Muscle layer of colon (tissue), 2 donors: ENCODE measurements around the gene PIAS4.
A peak's percentile ranks its signal among the peaks of the same experiment; 100 is the strongest.
"Not testable (repeated sequence)": the region's sequence is repeated elsewhere in the genome, so short reads cannot be mapped to it uniquely, and the experiment has no call there.

Experiments
- H3K27ac ChIP-seq: one replicate; pipeline ENCODE4 v1.7.0; 2013; ENCODE audit warnings: low read depth, mild to moderate bottlenecking, low read length, moderate library complexity
- H3K27me3 ChIP-seq, 2 donors: one replicate each; pipeline ENCODE4 v1.7.0; 2013; ENCODE audit warnings: low read length in 2 of 2, mild to moderate bottlenecking in 2 of 2; ENCODE audit not compliant: insufficient read depth in 2 of 2, control insufficient read depth in 1 of 2
- H3K36me3 ChIP-seq: one replicate; pipeline ENCODE4 v1.7.0; 2013; ENCODE audit warnings: mild to moderate bottlenecking, low read length; ENCODE audit not compliant: insufficient read depth
- H3K4me1 ChIP-seq: one replicate; pipeline ENCODE4 v1.7.0; 2013; ENCODE audit warnings: mild to moderate bottlenecking, low read length; ENCODE audit not compliant: insufficient read depth
- H3K4me3 ChIP-seq, 2 donors: one replicate each; pipeline ENCODE4 v1.7.0; 2013; ENCODE audit warnings: low read length in 2 of 2, low read depth in 1 of 2, mild to moderate bottlenecking in 1 of 2, moderate library complexity in 1 of 2
- H3K9ac ChIP-seq: one replicate; pipeline ENCODE4 v1.7.0; 2013; ENCODE audit warnings: low read length
- H3K9me3 ChIP-seq: one replicate; pipeline ENCODE4 v1.7.0; 2013; ENCODE audit warnings: mild to moderate bottlenecking, low read length
- donor health status: abdominal sarcoma.
- donor health status: Adenocarcinoma of cecum.

The PIAS4 gene

DNA sequence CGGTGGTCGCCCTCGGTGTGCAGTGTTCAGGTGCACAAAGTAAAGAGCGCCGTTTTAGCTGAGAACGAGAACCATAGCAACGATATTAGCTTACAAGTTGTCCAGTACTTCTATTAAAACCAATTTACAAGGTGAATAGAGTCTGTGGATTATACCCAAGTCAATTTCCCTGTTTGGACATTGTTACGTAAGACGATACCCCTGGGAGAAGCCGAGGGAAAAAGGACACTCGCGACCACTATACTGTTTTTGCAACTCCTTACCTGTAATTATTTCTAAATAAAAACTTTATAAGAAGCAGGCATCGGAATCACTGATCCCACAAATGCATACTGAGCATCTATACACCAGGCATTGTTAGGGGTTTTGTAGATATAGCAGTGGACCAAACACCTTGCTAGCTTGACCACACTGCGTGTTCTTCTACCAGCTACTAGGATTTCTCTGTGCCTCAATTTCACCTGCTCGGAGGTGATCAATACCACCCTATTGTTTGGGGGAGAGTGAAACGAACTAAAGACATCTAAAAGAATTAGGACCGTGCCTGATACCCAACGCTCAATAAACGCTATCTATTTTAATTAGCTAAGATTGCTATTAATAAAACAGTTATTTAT lies 21.8 kb upstream of the PIAS4 start:
- H3K4me1 ChIP-seq, result peaks cover 37% of the 10 kb centered on the region
- no peak overlapping the region for H3K9ac ChIP-seq
- H3K27me3 ChIP-seq, result no peaks in the 10 kb centered on the region
- H3K9me3 ChIP-seq, result no peaks in the 10 kb centered on the region
- H3K4me3 ChIP-seq, result peak overlapping the region; percentile 88 to 99
- H3K36me3 ChIP-seq, result peaks cover 39% of the 10 kb centered on the region
- H3K27ac ChIP-seq, result peak overlapping the region; percentile 96

DNA sequence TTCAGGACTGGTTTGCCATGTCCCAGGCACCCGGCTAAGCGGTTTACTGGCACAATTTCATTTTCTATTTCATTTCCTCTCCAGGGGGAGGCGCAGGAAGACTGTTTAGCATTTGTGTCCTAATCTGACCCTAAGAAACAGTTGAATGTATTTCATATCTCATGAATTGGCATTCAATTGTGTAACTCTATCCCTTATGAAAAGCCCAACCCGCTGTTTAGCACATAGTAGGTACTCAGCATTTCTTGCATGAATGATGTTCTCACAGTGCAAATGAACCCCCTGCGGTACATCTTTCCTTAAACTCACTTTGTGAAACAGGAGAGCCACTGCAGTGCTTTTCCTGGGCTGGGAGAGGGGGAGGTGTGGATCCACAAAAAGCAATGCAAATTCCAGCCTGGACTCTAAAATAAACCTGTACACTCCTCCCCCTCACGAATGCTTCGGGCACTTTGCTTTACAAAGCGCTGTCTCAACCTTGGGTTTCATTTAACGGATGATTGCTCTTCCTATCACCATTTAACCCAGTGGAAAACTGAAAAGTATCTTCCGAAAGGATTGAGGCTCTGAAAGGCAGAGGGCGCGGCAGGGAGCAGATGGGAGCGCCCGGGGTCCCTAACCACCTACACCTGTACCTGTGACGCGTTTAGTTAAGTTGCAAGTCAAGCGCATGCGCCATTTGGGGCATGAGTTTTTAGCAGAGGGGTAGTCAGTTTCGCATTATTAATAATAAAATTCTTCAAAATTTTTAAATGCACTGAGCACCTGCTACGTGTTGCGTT lies 21.1 kb upstream of the PIAS4 start:
- Histone ChIP-seq H3K4me3 (peak overlapping the region; percentile 88 to 99), H3K27me3 (no peaks in the 10 kb centered on the region), H3K9ac (no peak overlapping the region), H3K36me3 (peaks cover 32% of the 10 kb centered on the region), H3K4me1 (peaks cover 37% of the 10 kb centered on the region), H3K9me3 (no peaks in the 10 kb centered on the region), H3K27ac (peak overlapping the region; percentile 96)

DNA sequence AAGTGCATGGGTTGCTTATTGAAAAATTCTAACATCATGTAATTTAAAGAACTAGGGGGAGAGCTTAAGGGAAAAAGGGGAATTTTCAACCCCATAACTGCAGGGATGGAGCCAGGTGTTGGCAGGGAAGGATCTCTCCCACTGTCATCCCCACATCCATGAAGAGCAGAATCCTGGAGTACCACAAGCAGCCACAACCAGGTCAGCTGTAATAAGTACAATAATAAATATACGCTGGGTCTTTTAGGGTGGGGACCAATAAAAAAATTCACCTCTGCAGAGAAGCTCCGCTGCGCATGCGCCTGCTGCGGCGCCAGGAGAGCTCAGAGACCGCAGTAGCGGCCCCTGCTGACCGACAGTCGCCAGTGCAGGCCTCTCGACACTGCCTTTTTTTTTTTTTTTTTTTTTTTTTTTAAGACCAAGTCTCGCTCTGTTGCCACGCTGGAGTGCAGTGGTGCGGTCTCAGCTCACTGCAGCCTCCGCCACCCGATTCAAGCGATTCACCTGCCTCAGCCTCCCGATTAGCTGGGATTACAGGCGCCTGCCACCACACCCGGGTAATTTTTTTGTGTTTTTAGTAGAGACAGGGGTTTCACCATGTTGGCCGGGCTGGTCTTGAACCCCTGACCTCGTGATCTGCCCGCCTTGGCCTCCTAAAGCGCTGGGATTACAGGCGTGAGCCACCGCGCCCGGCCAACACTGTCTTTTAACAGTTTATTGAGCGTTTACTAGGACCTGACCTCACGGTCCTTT lies 19.7 kb upstream of the PIAS4 start:
- Histone ChIP-seq H3K9ac (no peak overlapping the region), H3K27me3 (no peaks in the 10 kb centered on the region), H3K9me3 (no peaks in the 10 kb centered on the region), H3K4me3 (no peak overlapping the region), H3K4me1 (peaks cover 37% of the 10 kb centered on the region), H3K27ac (peak overlapping the region; percentile 52), H3K36me3 (peaks cover 18% of the 10 kb centered on the region)

- Histone ChIP-seq H3K9ac (no peak overlapping the region), H3K27me3 (no peaks in the 10 kb centered on the region), H3K9me3 (no peaks in the 10 kb centered on the region), H3K27ac (no peak overlapping the region), H3K4me1 (peaks cover 19% of the 10 kb centered on the region), H3K4me3 (no peak overlapping the region), H3K36me3 (no peaks in the 10 kb centered on the region)
Measured at GRCh38 chr19:3990815-3991117, 16.8 kb upstream of the PIAS4 start.

- H3K27ac ChIP-seq, result no peak overlapping the region
- no peaks in the 10 kb centered on the region for H3K27me3 ChIP-seq
- H3K4me3 ChIP-seq, result no peak overlapping the region
- no peak overlapping the region for H3K9ac ChIP-seq
- no peaks in the 10 kb centered on the region for H3K36me3 ChIP-seq
- no peaks in the 10 kb centered on the region for H3K9me3 ChIP-seq
- no peaks in the 10 kb centered on the region for H3K4me1 ChIP-seq
Measured at GRCh38 chr19:3995607-3996006, 11.9 kb upstream of the PIAS4 start.

DNA sequence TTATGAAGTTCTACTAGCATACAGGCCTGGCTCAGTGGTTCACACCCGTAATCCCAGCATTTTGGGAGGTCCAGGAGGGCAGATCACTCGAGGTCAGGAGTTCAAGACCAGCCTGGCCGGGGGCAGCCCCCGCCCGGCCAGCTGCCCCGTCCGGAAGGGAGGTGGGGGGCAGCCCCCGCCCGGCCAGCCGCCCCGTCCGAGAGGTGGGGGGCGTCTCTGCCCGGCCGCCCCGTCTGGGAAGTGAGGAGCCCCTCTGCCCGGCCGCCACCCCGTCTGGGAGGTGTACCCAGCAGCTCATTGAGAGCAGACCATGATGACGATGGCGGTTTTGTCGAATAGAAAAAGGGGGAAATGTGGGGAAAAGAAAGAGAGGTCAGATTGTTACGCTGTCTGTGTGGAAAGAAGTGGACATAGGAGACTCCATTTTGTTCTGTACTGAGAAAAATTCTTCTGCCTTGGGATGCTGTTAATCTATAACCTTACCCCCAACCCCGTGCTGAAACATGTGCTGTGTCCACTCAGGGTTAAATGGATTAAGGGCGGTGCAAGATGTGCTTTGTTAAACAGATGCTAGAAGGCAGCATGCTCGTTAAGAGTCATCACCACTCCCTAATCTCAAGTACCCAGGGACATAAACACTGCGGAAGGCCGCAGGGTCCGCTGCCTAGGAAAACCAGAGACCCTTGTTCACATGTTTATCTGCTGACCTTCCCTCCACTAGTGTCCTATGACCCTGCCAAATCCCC lies 8.7 kb upstream of the PIAS4 start:
- not testable (repeated sequence) for H3K4me3 ChIP-seq, H3K9me3 ChIP-seq, H3K27me3 ChIP-seq, H3K4me1 ChIP-seq, H3K27ac ChIP-seq, H3K9ac ChIP-seq, H3K36me3 ChIP-seq

DNA sequence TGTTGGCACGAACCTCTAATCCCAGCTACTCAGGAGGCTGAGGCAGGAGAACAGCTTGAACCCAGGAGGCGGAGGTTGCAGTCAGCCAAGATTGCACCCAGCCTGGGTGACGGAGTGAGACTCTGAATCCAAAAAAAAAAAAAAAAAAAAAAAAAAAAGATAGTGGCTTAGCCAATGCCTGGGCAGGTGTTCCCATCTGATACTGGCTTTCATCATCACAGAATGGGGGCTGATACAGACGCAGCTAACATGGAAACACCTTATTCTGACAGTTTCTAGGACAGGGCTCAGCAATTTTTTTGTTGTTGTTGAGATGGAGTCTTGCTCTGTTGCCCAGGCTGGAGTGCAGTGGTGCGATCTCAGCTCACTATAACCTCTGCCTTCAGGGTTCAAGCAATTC lies 6.7 kb upstream of the PIAS4 start:
- H3K27ac ChIP-seq, H3K9ac ChIP-seq, H3K4me3 ChIP-seq, H3K27me3 ChIP-seq, H3K9me3 ChIP-seq, H3K4me1 ChIP-seq, H3K36me3 ChIP-seq: not testable (repeated sequence)

DNA sequence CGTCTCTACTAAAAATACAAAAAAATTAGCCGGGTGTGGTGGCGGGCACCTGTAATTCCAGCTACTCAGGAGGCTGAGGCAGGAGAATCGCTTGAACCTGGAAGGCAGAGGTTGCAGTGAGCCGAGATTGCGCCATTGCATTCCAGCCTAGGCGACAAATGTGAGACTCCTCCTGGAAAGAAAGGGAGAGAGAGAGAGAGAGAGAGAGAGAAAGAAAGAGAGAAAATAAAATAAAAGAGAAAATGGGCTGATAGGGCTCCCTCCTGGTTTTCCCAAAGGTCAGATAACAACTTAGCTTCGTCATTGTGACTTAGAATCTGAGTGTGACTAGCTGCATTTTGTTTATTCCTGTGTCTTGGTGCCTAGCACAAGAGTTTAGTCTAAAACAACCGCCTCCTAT lies 2.1 kb upstream of the PIAS4 start:
- not testable (repeated sequence) for H3K9me3 ChIP-seq, H3K4me3 ChIP-seq, H3K36me3 ChIP-seq, H3K9ac ChIP-seq, H3K27me3 ChIP-seq, H3K27ac ChIP-seq
- H3K4me1 ChIP-seq, result peaks cover 23% of the 10 kb centered on the region

DNA sequence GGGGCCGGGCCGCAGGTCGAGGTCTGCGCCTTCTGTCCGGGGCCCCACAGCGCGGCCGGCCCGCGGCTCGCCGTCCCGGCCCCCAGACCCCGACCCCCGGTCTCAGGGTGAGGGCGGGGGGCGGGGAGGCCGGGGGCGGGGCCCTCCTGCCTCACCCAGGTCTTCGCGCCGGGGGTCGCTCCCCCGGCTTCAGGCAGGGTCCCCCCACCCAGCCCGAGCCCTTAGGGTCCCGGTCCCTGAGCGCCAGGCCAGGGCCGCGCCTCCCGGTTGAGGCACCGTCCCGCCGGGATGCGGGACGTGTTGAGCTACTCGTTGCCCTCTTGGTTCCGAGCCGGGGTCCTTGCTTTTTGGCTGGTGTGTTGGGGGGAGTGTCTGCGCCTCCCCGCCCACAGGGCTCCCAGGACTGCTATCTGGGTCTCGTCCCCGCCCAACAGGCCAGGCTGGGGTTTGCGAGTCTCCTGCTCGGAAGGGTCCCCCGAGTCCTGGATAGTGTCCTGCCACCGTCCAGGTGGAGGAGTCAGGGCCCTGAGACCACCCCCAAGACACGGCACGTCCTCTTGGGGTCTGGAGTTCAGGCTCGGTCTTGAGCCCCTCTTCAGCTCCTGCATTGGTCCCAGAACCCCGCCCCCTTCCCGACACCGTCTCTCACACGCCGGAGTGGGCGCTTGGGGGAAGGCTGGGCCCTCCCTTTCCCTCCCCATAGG lies 452 bp downstream of the PIAS4 start:
- H3K27ac ChIP-seq, result peak overlapping the region; percentile 94
- peak overlapping the region; percentile 85 to 97 for H3K4me3 ChIP-seq
- peaks cover 2% of the 10 kb centered on the region for H3K36me3 ChIP-seq
- H3K27me3 ChIP-seq, result no peaks in the 10 kb centered on the region
- H3K9ac ChIP-seq, result peak overlapping the region; percentile 51
- H3K9me3 ChIP-seq, result no peaks in the 10 kb centered on the region
- peaks cover 48% of the 10 kb centered on the region for H3K4me1 ChIP-seq

DNA sequence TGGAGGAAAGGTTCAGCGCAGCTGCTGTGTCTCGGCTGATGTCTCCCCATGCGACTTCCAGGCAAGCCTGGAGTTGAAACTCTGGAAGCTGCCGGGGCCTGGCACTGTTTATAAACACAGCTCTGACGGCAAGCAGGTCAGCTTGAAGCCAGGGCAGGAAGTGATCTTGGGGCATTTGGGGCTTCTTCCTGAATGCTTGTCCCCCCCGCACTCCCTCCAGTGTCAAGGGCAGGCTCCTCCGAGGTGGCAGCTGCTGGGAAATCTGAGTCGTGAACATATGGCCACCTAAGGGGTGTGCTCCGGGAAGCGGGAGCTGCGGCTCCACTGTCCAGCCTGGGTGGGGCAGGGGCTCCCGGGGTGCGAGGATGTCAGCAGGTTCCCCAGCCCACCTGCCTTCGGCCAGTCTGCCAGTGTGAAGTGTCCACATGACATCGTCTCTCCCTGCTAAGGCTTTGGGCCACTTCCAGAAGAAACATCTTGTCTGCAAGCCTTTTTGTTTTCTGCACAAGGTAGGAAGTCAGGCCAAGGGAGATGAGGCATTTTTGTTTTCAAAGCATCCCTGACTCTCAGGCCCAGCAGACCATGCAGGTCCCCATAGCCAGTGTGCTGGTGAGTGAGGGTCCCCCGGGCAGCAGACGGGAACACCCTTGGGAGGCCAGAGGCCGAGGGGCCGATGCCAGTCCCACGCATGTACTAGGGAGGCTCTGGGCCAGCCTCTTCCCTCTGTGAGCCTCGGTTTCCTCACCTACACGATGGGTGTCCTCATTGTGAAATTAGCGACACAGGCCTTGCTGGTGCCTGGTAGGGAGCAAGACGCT lies 2.7 kb downstream of the PIAS4 start:
- H3K9me3 ChIP-seq, result no peaks in the 10 kb centered on the region
- H3K9ac ChIP-seq, result no peak overlapping the region
- H3K4me1 ChIP-seq, result peaks cover 69% of the 10 kb centered on the region
- H3K4me3 ChIP-seq, result peak overlapping the region; percentile 11 to 85
- H3K27ac ChIP-seq, result peak overlapping the region; percentile 94
- no peaks in the 10 kb centered on the region for H3K27me3 ChIP-seq
- H3K36me3 ChIP-seq, result peaks cover 17% of the 10 kb centered on the region
